Posterior cingulate gyrus (tissue), 11 donors: ENCODE measurements around the gene KRABD2.
"Not testable (repeated sequence)": the region's sequence is repeated elsewhere in the genome, so short reads cannot be mapped to it uniquely, and the experiment has no call there.

Experiments
- DNase-seq, 10 donors: peaks; one replicate each; pipeline versions ENCODE4 v3.0.0 to v3.0.0-alpha.2; 2020 to 2021; ENCODE audit warnings: mixed read lengths in 3 of 10
- intact Hi-C: fragments of 100-400 bp; cut with DNase I; formaldehyde crosslinking; loops from one replicate; pipeline ENCODE4 v1.15.1; 2023

KRABD2 gene

GRCh38 chr17:8393470-8394231 is 17.1 kb upstream of the KRABD2 start:
- intact Hi-C loops = no loop called here
- no peak for DNase-seq

GRCh38 chr17:8392674-8393469 is 16.4 kb upstream of the KRABD2 start:
- DNase-seq = no peak
- intact Hi-C loops = no loop called here

- DNase-seq = no peak
- intact Hi-C loops = no loop called here
These were observed 15.8 kb upstream of the KRABD2 start for GRCh38 chr17:8392274-8392673.

DNA sequence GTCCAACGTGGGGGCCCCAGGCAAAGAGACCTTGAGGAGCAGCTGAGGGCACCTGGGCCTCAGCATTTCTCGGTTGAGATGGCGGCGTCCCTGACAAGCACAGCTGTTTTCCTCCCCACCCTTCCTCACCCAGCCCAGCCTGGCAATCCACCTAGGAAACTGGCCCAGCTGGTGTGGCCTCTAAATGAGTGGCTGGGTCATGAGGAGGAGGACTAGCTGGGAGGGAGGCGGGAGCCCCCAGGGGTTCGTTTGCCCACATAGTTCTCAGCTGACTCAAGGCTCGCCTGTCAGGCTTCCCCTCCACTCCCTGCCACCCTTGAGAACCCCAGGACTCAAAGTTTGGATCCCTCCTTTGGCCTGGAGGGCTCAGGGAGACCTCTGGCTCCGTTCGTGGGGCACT is 15.2 kb upstream of the KRABD2 start:
- intact Hi-C loops = no loop called here
- DNase-seq = no peak

DNA sequence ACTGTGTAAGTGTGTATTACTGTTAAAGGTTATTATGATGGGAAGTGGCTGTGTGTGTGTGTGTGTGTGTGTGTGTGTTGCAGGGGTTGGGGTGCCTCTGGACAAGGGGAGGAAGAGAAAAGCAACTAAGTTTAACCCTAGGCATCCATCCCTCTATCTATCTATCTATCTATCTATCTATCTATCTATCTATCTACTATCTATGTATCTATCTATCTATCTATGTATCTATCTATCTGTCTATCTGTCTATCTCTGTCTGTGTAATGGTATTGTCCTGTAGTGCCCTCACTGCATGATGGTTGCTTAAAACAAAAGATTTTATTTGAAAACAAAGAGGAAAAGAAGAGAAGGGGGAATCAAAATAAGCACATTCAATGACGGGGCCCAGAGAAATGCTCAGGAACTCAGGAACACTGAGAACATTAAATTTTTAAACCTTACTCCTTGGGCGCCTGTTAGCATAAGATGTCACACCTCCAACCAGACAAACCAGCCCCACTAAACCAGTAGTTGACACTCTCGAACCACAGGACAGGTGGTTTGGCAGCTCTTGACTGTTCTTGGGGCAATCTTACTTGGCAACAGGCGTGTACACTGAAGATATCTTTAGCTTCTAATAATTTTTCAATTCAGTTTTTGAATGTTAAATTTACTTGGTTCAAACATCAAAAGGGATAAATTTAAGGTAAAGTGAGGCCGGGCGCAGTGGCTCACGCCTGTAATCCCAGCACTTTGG is 11.6 kb upstream of the KRABD2 start:
- intact Hi-C loops = no loop called here
- DNase-seq = no peak

DNA sequence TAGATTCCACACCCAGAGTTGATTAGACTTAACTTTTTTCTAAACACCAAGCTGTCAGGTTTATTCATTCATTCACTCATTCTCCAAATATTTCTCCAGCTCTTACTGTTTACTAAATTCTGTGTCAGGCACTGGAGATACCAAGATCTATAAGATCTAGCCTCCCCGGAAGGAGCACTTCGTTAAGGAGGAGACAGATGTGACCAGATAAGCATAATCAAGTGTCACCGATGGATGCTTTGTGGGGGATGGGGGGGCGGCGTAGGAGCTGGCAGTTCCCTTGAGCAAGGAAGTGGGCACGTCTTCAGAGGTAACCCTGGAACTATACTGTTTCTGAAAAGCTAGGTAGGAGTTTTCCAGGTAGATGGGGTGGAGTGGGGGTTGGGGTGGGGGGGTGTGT is 10.3 kb upstream of the KRABD2 start:
- intact Hi-C loops = no loop called here
- no peak for DNase-seq

DNA sequence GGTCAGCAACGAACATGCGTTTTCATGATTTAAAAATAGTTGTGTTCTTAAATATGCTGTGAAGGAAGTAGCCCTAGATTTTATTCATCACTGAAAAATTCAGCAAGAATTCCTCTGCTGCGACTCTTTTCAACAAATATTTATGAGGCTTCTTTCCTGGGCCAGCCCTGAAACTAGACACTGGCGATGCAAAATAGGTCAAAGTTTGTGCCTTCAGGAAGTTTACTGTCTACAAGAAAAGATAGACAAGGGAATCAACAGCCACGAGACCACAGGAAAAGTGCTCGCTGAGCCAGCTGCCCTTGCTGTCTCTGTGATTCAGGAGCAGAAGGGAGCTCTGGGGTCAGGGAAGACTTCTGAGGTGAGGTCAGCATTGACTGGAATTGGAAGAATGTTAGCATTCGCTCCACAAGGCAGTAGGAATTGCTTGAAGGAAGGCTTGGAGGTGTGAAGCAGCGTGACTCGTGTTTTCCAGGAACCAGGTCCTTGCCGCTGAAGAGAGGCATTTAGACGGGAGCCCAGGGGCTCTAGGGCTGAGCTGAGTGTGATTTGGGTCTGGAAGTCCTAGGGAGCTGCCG is 8.4 kb upstream of the KRABD2 start:
- DNase-seq = no peak
- intact Hi-C loops = loop anchor here (5.0 kb wide), 1 partner anchor 52 kb away; the partner anchor contains the start of gene NDEL1

GRCh38 chr17:8383143-8383822 is 6.8 kb upstream of the KRABD2 start, which contains the start of gene RPL26:
RPL26 (minus strand) TSS chr17:8383193; CDS start chr17:8382310, 883 bp downstream.
- peak; percentile 90 to 99 (median 94) for DNase-seq
- intact Hi-C loops = loop anchor here (2.0 to 5.0 kb wide), 2 partner anchors 54 to 248 kb away; partner anchors contain the start of genes MYH10 and NDEL1

DNA sequence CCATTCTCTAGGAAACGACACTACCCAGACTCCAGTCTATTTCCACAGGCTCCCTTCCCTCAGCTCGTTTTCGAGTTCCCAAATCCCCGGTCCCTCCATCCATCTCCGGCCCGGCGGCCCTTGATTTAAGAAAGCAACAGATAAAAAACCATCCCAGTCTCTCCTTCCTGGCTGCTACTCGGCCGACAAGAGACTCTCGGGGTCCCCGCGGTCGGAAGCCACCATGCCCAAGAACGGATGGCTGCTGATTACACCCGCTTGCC is 6.3 kb upstream of the KRABD2 start:
- no peak for DNase-seq
- intact Hi-C loops = loop anchor here (2.0 to 5.0 kb wide), 2 partner anchors 54 to 248 kb away; partner anchors contain the start of genes MYH10 and NDEL1

DNA sequence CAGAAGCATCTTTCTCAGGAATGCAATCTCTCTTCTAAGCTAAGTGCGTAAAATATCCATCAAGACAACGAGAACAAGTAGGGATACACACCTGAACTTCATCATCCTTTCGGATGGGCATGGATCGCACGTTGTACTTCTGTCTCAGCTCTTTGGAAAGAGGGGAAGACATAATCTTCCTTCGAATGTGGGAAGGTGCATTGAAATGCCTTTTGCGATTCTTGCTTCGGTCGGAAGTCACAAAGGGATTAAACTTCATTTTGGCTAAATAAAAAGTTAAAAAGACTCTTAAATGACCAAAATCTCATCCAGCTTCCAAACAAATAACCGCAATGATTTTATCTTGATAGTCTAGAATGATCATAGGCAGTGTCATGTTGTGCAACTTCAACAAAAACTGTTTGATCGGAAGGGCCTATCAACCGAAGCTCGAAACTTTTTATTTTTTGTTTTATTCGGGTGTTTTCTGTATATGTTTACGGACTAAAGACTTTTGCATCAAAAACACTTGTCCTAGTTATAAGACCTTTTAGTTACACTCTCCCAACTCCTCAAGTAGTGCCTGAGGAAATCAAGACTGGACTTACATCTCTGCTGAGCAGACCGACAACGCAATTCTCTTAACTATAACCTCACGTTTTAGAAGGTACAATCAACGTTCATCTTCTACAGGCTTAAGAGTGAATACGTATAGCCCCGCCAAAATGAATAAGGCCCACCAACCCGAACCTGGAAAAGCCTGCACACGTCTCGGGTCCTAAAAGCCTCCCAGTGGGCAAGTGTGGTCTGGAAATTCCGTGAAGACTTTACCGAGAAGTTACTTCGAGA is 5.8 kb upstream of the KRABD2 start:
- intact Hi-C loops = loop anchor here (2.0 to 5.0 kb wide), 2 partner anchors 55 to 249 kb away; partner anchors contain the start of genes MYH10 and NDEL1
- DNase-seq = no peak

- intact Hi-C loops = loop anchor here (5.0 kb wide), 1 partner anchor 57 kb away; the partner anchor contains the start of gene NDEL1
- no peak for DNase-seq
These were observed 3.5 kb upstream of the KRABD2 start for GRCh38 chr17:8380049-8380448.

DNA sequence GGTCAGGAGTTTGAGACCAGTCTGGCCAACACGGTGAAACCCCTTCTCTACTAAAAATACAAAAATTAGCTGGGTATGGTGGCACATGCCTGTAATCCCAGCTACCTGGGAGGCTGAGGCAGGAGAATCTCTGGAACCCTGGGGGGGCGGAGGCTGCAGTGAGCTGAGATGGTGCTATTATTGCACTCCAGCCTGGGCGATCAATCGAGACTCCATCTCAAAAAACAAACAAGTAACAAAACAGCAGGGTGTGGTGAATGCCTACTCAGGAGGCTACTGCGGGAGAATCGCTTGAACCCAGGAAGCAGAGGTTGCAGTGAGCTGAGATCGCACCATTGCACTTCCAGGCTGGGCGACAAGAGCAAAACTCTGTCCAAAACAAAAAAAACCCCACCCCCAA is 1.6 kb upstream of the KRABD2 start:
- DNase-seq = not testable (repeated sequence)
- intact Hi-C loops = loop anchor here (10.0 kb wide), 1 partner anchor 253 kb away; the partner anchor contains the start of gene HES7

GRCh38 chr17:8377422-8377821 is 918 bp upstream of the KRABD2 start:
- intact Hi-C loops = loop anchor here (10.0 kb wide), 1 partner anchor 253 kb away; the partner anchor contains the start of gene HES7

DNA sequence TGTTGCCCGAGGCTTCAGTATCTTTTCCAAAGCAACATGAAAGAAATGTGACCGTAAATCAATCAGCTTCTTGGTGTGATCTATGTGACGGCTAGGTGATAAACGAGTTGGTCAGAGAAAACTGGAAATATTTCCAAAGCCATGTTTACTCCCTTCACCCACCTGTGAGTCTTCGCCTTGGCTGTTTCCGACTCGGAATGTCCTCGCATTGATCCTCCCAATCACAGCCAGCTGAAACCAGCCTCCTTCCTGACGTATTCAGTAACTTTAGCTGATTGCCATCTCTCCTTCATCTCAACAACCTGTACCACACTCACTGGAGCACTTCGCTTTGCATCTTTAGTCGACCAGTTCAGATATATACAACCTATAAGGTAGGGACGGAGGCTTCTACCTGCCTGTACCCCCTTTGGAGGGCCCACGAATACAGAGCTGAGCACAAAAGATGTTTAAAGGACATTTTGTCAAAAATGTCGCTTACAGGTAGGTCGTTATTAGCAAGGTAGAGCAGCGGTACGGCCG is 705 bp downstream of the KRABD2 start:
- peak in 2 of 10 donors; percentile 23 to 32 for DNase-seq
- intact Hi-C loops = loop anchor here (10.0 kb wide), 1 partner anchor 251 kb away; the partner anchor contains the start of gene HES7

More at GRCh38 chr17:8377422-8377821, 918 bp upstream of the KRABD2 start:
- no peak for DNase-seq

- DNase-seq = not testable (repeated sequence)
These were observed 2.6 kb downstream of the KRABD2 start for GRCh38 chr17:8373856-8374255.

GRCh38 chr17:8372422-8372821 is 4.1 kb downstream of the KRABD2 start:
- no peak for DNase-seq
- intact Hi-C loops = loop anchor here (10.0 kb wide), 1 partner anchor 248 kb away; the partner anchor contains the start of gene HES7

More at GRCh38 chr17:8373856-8374255, 2.6 kb downstream of the KRABD2 start:
- intact Hi-C loops = loop anchor here (10.0 kb wide), 1 partner anchor 249 kb away; the partner anchor contains the start of gene HES7

- intact Hi-C loops = loop anchor here (10.0 kb wide), 1 partner anchor 247 kb away; the partner anchor contains the start of gene HES7
- DNase-seq = no peak
These were observed 4.7 kb downstream of the KRABD2 start for GRCh38 chr17:8371786-8372185.

DNA sequence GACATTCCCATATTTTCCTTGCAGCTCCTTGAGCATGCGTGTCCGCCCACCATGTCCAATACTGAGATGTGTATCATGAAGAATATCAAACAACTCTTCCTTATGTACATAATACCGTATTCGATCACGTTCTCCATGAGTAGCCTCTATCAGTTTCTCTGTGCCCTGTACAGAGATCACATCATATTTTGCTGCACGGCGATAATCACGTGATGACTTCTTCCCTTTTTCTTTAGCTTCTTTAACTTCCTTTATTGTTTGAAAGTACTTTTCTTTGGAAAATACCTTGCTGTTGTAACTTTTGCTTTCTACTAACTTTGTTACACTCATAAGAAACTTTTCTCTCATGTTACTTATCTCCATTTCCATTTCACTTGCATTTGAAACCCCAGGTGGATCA is 6.6 kb downstream of the KRABD2 start:
- intact Hi-C loops = loop anchor here (10.0 kb wide), 1 partner anchor 245 kb away; the partner anchor contains the start of gene HES7
- no peak for DNase-seq
